ENCODE results near the gene CMTM8. TPM values are rescaled to one million over a fixed set of nuclear protein-coding genes. Genes with fewer than 3 reads are reported as not detected.

Gene CMTM8
- total and polyA plus RNA-seq, 3 experiments from 2014 or later = 3.3 to 4.1 (median 3.3) TPM

DNA sequence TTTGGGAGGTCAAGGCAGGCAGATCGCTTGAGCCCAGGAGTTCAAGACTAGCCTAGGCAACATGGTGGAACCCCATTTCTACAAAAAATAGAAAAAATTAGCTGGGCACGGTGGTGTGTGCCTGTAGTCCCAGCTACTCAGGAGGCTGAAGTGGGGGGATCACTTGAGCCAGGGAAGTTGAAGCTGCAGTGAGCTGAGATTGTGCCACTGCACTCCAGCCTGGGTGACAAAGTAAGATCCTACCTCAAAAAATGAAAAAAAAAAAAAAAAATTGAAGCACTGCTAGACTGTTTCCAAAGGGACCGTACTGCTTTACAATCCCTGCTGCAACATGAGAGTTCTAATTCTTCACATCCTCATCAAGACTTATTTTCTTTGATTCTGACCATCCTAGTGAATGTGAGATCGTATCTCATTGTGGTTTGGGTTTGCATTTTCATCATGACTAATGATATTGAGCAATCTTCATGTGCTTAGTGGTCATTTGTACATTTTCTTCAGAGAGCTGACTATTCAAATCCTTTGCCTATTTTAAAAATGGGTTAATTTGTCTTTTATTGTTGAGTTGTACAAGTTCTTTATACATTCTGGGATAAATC lies 10.8 kb downstream of the CMTM8 start:
- Mint-ChIP-seq H3K27me3 (peaks cover 0 to 2% of the 10 kb centered on the region in 2 donors), H3K36me3 (peaks cover 0 to 3% (median 0%) of the 10 kb centered on the region in 3 donors), H3K9me3 (peaks cover 0 to 2% (median 0%) of the 10 kb centered on the region in 5 donors), H3K4me3 (peak overlapping the region in 1 of 7 donors; percentile 44), H3K27ac (peak overlapping the region in 2 of 8 donors; percentile 65 to 73), H3K4me1 (peaks cover 16 to 22% (median 18%) of the 10 kb centered on the region in 3 donors)
- no peak for DNase-seq
- Histone ChIP-seq H3K27me3 (ENCODE audit: insufficient read depth, low read length, poor library complexity, severe bottlenecking) (no peaks in the 10 kb centered on the region), H3K4me1 (ENCODE audit: insufficient read depth, low read length) (peaks cover 22% of the 10 kb centered on the region), H3K9me3 (ENCODE audit: low read length) (no peaks in the 10 kb centered on the region), H3K27ac (ENCODE audit: low read depth, low read length) (no peak overlapping the region), H3K36me3 (ENCODE audit: insufficient read depth, low read length) (no peaks in the 10 kb centered on the region), H3K4me3 (ENCODE audit: low read length) (no peak overlapping the region)
- ChIA-PET POLR2A (no interaction called here), CTCF (interaction anchor here (2.4 kb wide), 1 partner anchor 9 kb away, joined by 7 read pairs; no protein-coding TSS in a partner anchor)

DNA sequence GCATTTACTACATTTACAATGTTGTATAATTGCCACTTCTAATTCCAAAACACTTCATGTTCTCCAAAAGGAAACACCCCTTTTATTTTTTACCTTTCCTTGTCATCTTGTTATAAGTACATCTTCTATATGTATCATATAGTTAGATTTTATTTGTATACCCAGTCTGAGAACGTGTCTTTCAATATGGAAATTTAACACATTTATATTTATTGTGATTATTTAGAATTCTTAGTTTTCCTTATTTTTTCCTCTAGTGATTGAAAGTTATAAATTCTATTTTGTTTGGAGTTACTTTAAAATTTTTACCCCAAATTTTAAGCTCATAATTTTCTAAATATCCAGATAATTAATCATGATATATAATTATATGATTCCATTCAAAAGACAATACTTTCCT lies 15.8 kb downstream of the CMTM8 start:
- H3K4me1 Mint-ChIP-seq = peaks cover 8 to 16% (median 9%) of the 10 kb centered on the region in 3 donors

DNA sequence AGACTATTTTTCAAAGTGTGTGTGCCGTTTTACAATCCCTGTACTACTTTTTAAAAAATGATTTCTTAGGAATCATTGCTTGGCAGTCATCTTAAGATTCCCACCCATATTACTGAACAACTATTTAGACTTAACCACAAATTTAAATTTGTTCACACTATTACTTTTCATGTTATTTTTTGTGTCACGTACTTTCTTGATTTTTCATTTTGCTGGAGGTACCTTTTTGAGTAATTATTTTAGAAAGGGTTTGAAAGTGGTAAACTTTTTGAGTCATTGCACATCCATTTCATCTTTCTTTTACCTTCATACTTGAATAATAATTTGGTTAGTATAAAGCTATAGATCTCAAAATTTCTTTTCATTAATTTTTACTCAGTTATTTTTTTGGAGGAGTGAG lies 16.9 kb downstream of the CMTM8 start:
- no peak overlapping the region for H3K27ac Mint-ChIP-seq
- no peak overlapping the region for H3K27ac ChIP-seq (ENCODE audit: low read depth, low read length)
- H3K36me3 ChIP-seq (ENCODE audit: insufficient read depth, low read length) = no peaks in the 10 kb centered on the region
- DNase-seq = no peak
- H3K4me3 ChIP-seq (ENCODE audit: low read length) = no peak overlapping the region
- peaks cover 3 to 10% (median 9%) of the 10 kb centered on the region in 3 donors for H3K4me1 Mint-ChIP-seq
- POLR2A ChIA-PET = no interaction called here
- H3K9me3 Mint-ChIP-seq = peaks cover 0 to 6% (median 4%) of the 10 kb centered on the region in 5 donors
- CTCF ChIA-PET = interaction anchor here (2.7 kb wide), 1 partner anchor 14 kb away, joined by 11 read pairs; no protein-coding TSS in a partner anchor
- peaks cover 0 to 3% (median 1%) of the 10 kb centered on the region in 3 donors for H3K36me3 Mint-ChIP-seq
- no peaks in the 10 kb centered on the region for H3K27me3 ChIP-seq (ENCODE audit: insufficient read depth, low read length, poor library complexity, severe bottlenecking)
- no peaks in the 10 kb centered on the region for H3K4me1 ChIP-seq (ENCODE audit: insufficient read depth, low read length)
- H3K27me3 Mint-ChIP-seq = peaks cover 7 to 15% of the 10 kb centered on the region in 2 donors
- no peaks in the 10 kb centered on the region for H3K9me3 ChIP-seq (ENCODE audit: low read length)
- H3K4me3 Mint-ChIP-seq = no peak overlapping the region

More for the DNA sequence above, 15.8 kb downstream of the CMTM8 start:
- no peak overlapping the region for H3K27ac Mint-ChIP-seq
- no peak for DNase-seq
- peaks cover 7 to 15% of the 10 kb centered on the region in 2 donors for H3K27me3 Mint-ChIP-seq
- H3K27ac ChIP-seq (ENCODE audit: low read depth, low read length) = no peak overlapping the region
- peaks cover 0 to 6% (median 4%) of the 10 kb centered on the region in 5 donors for H3K9me3 Mint-ChIP-seq
- no peaks in the 10 kb centered on the region for H3K27me3 ChIP-seq (ENCODE audit: insufficient read depth, low read length, poor library complexity, severe bottlenecking)
- no peaks in the 10 kb centered on the region for H3K4me1 ChIP-seq (ENCODE audit: insufficient read depth, low read length)
- H3K9me3 ChIP-seq (ENCODE audit: low read length) = no peaks in the 10 kb centered on the region
- ChIA-PET POLR2A (no interaction called here), CTCF (interaction anchor here (2.7 kb wide), 1 partner anchor 13 kb away, joined by 11 read pairs; no protein-coding TSS in a partner anchor)
- H3K36me3 Mint-ChIP-seq = peaks cover 0 to 3% (median 1%) of the 10 kb centered on the region in 3 donors
- no peak overlapping the region for H3K4me3 ChIP-seq (ENCODE audit: low read length)
- H3K4me3 Mint-ChIP-seq = no peak overlapping the region
- H3K36me3 ChIP-seq (ENCODE audit: insufficient read depth, low read length) = no peaks in the 10 kb centered on the region

DNA sequence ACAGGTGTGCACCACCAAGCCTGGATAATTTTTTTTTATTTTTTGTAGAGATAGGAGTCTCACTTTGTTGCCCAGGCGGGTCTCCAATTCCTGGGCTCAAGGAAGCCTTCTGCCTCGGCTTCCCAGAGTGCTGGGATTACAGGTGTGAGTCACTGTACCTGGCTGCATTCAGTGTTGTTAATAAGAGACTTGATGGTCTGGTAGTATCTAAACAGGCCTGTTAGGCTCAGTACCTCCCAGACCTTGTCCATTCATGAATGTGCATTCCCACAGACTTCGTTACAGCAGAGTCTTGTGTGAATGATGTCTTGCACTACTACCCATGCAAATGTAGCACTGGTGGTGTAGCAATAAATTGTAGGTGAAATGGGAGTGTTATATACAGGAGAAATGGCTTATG lies 17.7 kb downstream of the CMTM8 start:
- POLR2A ChIA-PET = no interaction called here
- no peak for DNase-seq
- CTCF ChIA-PET = no interaction called here
- no peak overlapping the region for H3K27ac Mint-ChIP-seq
- H3K4me3 Mint-ChIP-seq = peak overlapping the region in 1 of 7 donors; percentile 9
- H3K36me3 Mint-ChIP-seq = peaks cover 0 to 9% (median 1%) of the 10 kb centered on the region in 3 donors
- Histone ChIP-seq H3K4me3 (ENCODE audit: low read length) (no peak overlapping the region), H3K4me1 (ENCODE audit: insufficient read depth, low read length) (no peaks in the 10 kb centered on the region), H3K27me3 (ENCODE audit: insufficient read depth, low read length, poor library complexity, severe bottlenecking) (no peaks in the 10 kb centered on the region), H3K27ac (ENCODE audit: low read depth, low read length) (no peak overlapping the region), H3K9me3 (ENCODE audit: low read length) (no peaks in the 10 kb centered on the region), H3K36me3 (ENCODE audit: insufficient read depth, low read length) (no peaks in the 10 kb centered on the region)
- H3K4me1 Mint-ChIP-seq = peaks cover 3 to 10% (median 9%) of the 10 kb centered on the region in 3 donors
- peaks cover 0 to 6% (median 4%) of the 10 kb centered on the region in 5 donors for H3K9me3 Mint-ChIP-seq
- H3K27me3 Mint-ChIP-seq = peaks cover 7 to 18% of the 10 kb centered on the region in 2 donors

DNA sequence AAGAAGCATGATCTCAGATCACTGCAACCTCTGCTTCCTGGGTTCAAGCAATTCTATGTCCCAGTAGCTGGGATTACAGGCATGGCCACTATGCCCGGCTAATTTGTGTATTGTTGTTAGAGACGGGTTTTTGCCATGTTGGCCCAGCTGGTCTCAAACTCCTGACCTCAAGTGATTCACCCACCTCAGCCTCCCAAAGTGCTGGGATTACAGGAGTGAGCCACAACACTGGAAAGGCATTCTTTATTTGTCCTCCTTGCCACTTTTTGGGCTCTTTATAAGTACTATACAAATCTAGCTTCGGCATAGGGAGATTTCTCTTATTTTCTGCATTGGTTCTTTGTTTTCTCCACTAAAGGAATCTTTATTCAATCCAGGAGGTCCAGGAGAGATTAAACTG lies 18.6 kb downstream of the CMTM8 start:
- H3K9me3 Mint-ChIP-seq = peaks cover 0 to 6% (median 4%) of the 10 kb centered on the region in 5 donors
- no peaks in the 10 kb centered on the region for H3K36me3 ChIP-seq (ENCODE audit: insufficient read depth, low read length)
- peaks cover 3 to 10% (median 9%) of the 10 kb centered on the region in 3 donors for H3K4me1 Mint-ChIP-seq
- no peak overlapping the region for H3K27ac ChIP-seq (ENCODE audit: low read depth, low read length)
- no peaks in the 10 kb centered on the region for H3K4me1 ChIP-seq (ENCODE audit: insufficient read depth, low read length)
- H3K27me3 ChIP-seq (ENCODE audit: insufficient read depth, low read length, poor library complexity, severe bottlenecking) = no peaks in the 10 kb centered on the region
- POLR2A ChIA-PET = no interaction called here
- no peak overlapping the region for H3K27ac Mint-ChIP-seq
- H3K4me3 ChIP-seq (ENCODE audit: low read length) = no peak overlapping the region
- DNase-seq = no peak
- H3K36me3 Mint-ChIP-seq = peaks cover 0 to 9% (median 1%) of the 10 kb centered on the region in 3 donors
- no peaks in the 10 kb centered on the region for H3K9me3 ChIP-seq (ENCODE audit: low read length)
- H3K27me3 Mint-ChIP-seq = peaks cover 7 to 21% of the 10 kb centered on the region in 2 donors
- no peak overlapping the region for H3K4me3 Mint-ChIP-seq
- CTCF ChIA-PET = interaction anchor here (1.5 kb wide), 1 partner anchor 39 kb away, joined by 4 read pairs; no protein-coding TSS in a partner anchor

DNA sequence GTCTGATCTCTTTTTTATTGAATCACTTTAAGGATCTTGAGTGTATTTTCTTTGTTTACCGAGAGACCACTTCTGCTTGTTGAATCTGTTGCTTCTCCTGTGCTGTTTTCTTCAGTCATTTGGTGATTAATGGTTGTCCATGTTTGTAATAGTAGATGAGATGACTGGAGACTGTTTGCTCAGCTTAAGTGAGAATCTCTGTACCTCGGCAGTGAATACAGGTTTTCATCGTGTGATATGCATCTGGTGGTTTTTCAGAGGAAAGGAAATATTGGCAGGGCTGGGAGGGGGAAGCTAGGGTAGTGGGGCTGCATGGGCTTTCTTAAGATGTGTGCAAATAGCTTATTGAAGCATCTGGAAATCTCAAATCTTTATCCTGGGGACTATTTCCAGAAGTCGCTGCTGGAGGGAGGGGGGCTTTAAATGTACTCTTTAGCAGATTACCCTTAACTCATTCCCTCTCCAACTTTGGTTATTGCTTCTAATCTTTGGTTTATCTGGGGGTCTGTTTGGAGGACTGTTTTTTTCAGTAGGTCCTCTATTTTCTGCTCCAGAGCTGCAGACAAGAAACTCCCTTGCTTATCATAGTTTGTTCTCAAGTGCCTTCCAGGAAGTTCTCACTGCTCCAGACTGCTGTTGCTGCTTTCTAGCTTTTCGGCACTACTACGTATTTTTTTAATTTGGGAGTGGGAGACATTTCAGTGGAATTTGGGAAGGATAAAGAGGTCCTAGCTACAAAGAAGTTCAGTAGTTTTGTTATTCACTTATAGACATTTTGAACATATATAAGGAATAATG lies 19.4 kb downstream of the CMTM8 start:
- Histone ChIP-seq H3K4me1 (ENCODE audit: insufficient read depth, low read length) (no peaks in the 10 kb centered on the region), H3K36me3 (ENCODE audit: insufficient read depth, low read length) (no peaks in the 10 kb centered on the region), H3K4me3 (ENCODE audit: low read length) (no peak overlapping the region), H3K27me3 (ENCODE audit: insufficient read depth, low read length, poor library complexity, severe bottlenecking) (no peaks in the 10 kb centered on the region), H3K27ac (ENCODE audit: low read depth, low read length) (no peak overlapping the region), H3K9me3 (ENCODE audit: low read length) (no peaks in the 10 kb centered on the region)
- POLR2A ChIA-PET = interaction anchor here (0.6 kb wide), 1 partner anchor 9 kb away, joined by 4 read pairs; no protein-coding TSS in a partner anchor
- no peak for DNase-seq
- Mint-ChIP-seq H3K4me3 (no peak overlapping the region), H3K4me1 (peaks cover 3 to 10% (median 9%) of the 10 kb centered on the region in 3 donors), H3K27ac (no peak overlapping the region), H3K9me3 (peaks cover 0 to 6% (median 4%) of the 10 kb centered on the region in 5 donors), H3K36me3 (peaks cover 0 to 9% (median 1%) of the 10 kb centered on the region in 3 donors), H3K27me3 (peaks cover 7 to 21% of the 10 kb centered on the region in 2 donors)
- CTCF ChIA-PET = interaction anchor here (1.5 to 1.7 kb wide), 2 partner anchors 18 to 39 kb away, joined by 4 to 6 read pairs; no protein-coding TSS in a partner anchor

DNA sequence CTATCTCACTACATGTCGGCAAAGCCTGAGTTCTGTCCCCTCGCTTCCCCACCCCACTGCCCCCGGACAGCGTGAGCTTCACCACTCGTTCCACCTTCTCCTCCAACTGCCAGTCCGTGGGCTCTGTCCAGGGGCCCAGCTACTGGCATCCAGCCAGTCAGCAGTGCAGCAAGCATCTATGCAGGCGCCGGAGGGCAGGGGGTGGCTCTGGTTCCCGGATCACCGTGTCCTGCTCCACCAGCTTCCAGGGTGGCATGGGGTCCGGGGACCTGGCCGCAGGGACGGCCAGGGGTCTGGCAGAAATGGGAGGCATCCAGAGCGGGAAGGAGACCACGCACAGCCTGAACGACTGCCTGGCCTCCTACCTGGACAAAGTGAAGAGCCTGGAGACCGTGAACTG lies 20.4 kb downstream of the CMTM8 start:
- no peak for DNase-seq
- Mint-ChIP-seq H3K9me3 (peaks cover 0 to 6% (median 4%) of the 10 kb centered on the region in 5 donors), H3K36me3 (peaks cover 0 to 9% (median 1%) of the 10 kb centered on the region in 3 donors), H3K27ac (no peak overlapping the region), H3K4me3 (no peak overlapping the region), H3K27me3 (peaks cover 7 to 21% of the 10 kb centered on the region in 2 donors), H3K4me1 (peaks cover 3 to 10% (median 9%) of the 10 kb centered on the region in 3 donors)
- CTCF ChIA-PET = interaction anchor here (1.7 kb wide), 1 partner anchor 19 kb away, joined by 6 read pairs; no protein-coding TSS in a partner anchor
- no peaks in the 10 kb centered on the region for H3K27me3 ChIP-seq (ENCODE audit: insufficient read depth, low read length, poor library complexity, severe bottlenecking)
- H3K9me3 ChIP-seq (ENCODE audit: low read length) = no peaks in the 10 kb centered on the region
- no peaks in the 10 kb centered on the region for H3K4me1 ChIP-seq (ENCODE audit: insufficient read depth, low read length)
- POLR2A ChIA-PET = no interaction called here
- H3K36me3 ChIP-seq (ENCODE audit: insufficient read depth, low read length) = no peaks in the 10 kb centered on the region
- H3K4me3 ChIP-seq (ENCODE audit: low read length) = no peak overlapping the region
- no peak overlapping the region for H3K27ac ChIP-seq (ENCODE audit: low read depth, low read length)
